Activated CD4-positive, alpha-beta memory T cell treated with anti-CD3 and anti-CD28 coated beads, Interleukin-2, amount 10 ng/mL, durations not matched to agents 7 days and 5 days (primary cell): ENCODE data around the gene CPLX4. TPM values are rescaled to one million over a fixed set of nuclear protein-coding genes. Genes with fewer than 3 reads are reported as not detected.

ENCODE experiments used
- CTCF ChIA-PET: fragments of 350-600 bp; sonication (Branson Sonifier 250); formaldehyde crosslinking; loops from one replicate; lab custom pipeline; 2021; ENCODE audit warnings: antibody characterized with exemption, inconsistent platforms; lab: Charles Lee
- POLR2A ChIA-PET: fragments of 350-600 bp; sonication (Branson Sonifier 250); formaldehyde crosslinking; loops from one replicate; lab custom pipeline; 2021; ENCODE audit warnings: antibody characterized with exemption; lab: Charles Lee
- DNase-seq: peaks from one replicate; pipeline ENCODE4 v3.0.0-alpha.2; 2020
- H3K27ac Mint-ChIP-seq: one replicate; pipeline ENCODE4 v1.8.0; 2021; ENCODE audit warnings: mild to moderate bottlenecking, mixed read lengths
- H3K27me3 Mint-ChIP-seq: one replicate; pipeline ENCODE4 v1.8.0; 2021; ENCODE audit warnings: mixed read lengths
- H3K36me3 Mint-ChIP-seq: one replicate; pipeline ENCODE4 v1.8.0; 2021; ENCODE audit warnings: low read depth, mixed read lengths
- H3K4me1 Mint-ChIP-seq: one replicate; pipeline ENCODE4 v1.8.0; 2021; ENCODE audit warnings: mixed read lengths
- H3K4me3 Mint-ChIP-seq: one replicate; pipeline ENCODE4 v1.8.0; 2021; ENCODE audit warnings: mild to moderate bottlenecking, mixed read lengths
- H3K9me3 Mint-ChIP-seq: one replicate; pipeline ENCODE4 v1.8.0; 2021; ENCODE audit warnings: mixed read lengths
- total RNA-seq, 2 experiments: library from RNA; stranded (reverse); gene quantifications; one replicate each; pipeline ENCODE4 v1.2.3, GENCODE V29; 2021

The CPLX4 gene, protein sequence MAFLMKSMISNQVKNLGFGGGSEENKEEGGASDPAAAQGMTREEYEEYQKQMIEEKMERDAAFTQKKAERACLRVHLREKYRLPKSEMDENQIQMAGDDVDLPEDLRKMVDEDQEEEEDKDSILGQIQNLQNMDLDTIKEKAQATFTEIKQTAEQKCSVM
- total RNA-seq: not detected

DNA sequence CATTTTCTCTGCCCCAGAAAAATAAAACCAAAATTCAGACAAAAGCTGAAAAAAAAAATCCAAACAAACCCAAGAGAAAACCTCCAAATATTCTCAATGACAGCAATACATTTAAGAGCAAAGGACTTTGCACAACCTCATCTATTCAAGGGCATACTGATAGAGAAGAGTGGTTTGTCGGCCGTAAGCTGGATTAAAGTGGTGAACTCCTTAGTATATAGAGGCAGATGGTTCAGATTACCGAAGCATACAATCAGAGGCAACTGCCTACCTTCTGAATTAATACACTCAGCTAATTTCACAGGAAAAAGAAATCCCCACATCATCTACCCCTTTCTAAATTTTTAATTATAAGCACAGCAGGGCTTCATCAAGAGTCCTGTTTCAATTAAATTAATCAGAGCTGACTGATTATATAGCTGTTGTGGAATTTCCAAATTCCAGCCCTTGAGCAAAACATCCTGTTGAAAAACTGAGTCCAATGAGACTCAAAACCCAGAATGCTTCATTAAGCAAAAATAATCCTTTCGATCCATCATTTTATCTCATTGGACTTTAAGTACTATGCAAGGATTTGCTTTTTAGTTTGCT, at the start of gene CPLX4:
TSS of gene CPLX4 (minus strand) at position 190 of the 591 bp plus-strand sequence. CDS start at position 3, 187 bp downstream.
- Mint-ChIP-seq H3K27me3 (peaks cover 25% of the 10 kb centered on the region), H3K27ac (no peak within 1 kb of the TSS), H3K36me3 (no peaks in the 10 kb centered on the region), H3K4me3 (no peak within 1 kb of the TSS), H3K4me1 (no peaks in the 10 kb centered on the region), H3K9me3 (no peaks in the 10 kb centered on the region)
- ChIA-PET CTCF (interaction anchor here (0.8 to 4.7 kb wide), 3 partner anchors 9 to 84 kb away, joined by 4 to 27 read pairs (median 5); no protein-coding TSS in a partner anchor), POLR2A (no interaction called here)
- DNase-seq: no peak

DNA sequence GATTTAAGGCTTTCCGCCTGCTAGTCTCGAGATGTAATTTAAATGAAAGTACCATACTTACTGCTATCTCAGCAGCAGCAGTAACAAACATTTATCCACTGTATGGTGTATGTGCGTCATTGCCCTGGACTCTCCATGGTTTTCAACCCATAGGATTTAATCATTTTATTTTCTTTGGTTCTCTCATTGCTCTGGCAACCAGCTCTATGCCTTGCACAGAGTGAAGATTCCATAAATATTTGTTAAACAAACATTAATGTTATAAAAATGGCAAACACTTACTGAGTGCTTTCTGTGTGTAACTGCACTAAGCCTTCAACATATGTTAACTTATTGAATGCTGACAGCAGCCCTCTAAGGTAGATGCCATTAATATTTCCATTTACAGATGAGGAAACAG, 41.9 kb upstream of the CPLX4 start:
- H3K9me3 Mint-ChIP-seq: no peaks in the 10 kb centered on the region
- peak overlapping the region; percentile 43 for H3K4me3 Mint-ChIP-seq
- peaks cover 30% of the 10 kb centered on the region for H3K4me1 Mint-ChIP-seq
- POLR2A ChIA-PET: interaction anchor here (1.9 kb wide), 1 partner anchor 42 kb away, joined by 7 read pairs; no protein-coding TSS in a partner anchor
- no peak for DNase-seq
- H3K36me3 Mint-ChIP-seq: peaks cover 14% of the 10 kb centered on the region
- CTCF ChIA-PET: interaction anchor here (3.5 kb wide), 1 partner anchor 42 kb away, joined by 10 read pairs; no protein-coding TSS in a partner anchor
- no peak overlapping the region for H3K27ac Mint-ChIP-seq
- no peaks in the 10 kb centered on the region for H3K27me3 Mint-ChIP-seq

DNA sequence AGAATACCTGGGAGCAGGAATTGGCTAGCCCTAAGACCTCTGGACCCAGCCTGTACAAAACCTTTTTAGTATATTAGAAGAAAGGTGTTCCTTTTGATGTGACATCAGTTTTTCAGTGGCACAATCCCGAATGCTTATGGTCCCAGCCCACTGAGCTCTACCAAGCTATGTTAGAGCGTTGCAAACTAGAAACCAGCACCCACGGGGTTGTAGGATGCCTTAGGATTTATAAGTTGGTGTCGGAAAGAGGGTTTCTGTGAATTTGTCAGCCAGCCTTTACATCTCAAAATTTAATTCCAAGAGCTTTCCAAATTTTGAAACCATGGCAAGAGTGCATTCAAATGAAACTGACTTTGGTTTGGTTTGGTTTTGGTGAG, 41.1 kb upstream of the CPLX4 start:
- H3K36me3 Mint-ChIP-seq: peaks cover 22% of the 10 kb centered on the region
- H3K4me3 Mint-ChIP-seq: peak overlapping the region; percentile 93
- peaks cover 34% of the 10 kb centered on the region for H3K4me1 Mint-ChIP-seq
- no peaks in the 10 kb centered on the region for H3K9me3 Mint-ChIP-seq
- no peaks in the 10 kb centered on the region for H3K27me3 Mint-ChIP-seq
- DNase-seq: no peak
- ChIA-PET CTCF (interaction anchor here (1.2 to 3.5 kb wide), 2 partner anchors 43 to 51 kb away, joined by 4 to 10 read pairs; no protein-coding TSS in a partner anchor), POLR2A (interaction anchor here (0.8 to 1.9 kb wide), 9 partner anchors 12 to 541 kb away, joined by 3 to 13 read pairs (median 3); no protein-coding TSS in a partner anchor)
- H3K27ac Mint-ChIP-seq: no peak overlapping the region

DNA sequence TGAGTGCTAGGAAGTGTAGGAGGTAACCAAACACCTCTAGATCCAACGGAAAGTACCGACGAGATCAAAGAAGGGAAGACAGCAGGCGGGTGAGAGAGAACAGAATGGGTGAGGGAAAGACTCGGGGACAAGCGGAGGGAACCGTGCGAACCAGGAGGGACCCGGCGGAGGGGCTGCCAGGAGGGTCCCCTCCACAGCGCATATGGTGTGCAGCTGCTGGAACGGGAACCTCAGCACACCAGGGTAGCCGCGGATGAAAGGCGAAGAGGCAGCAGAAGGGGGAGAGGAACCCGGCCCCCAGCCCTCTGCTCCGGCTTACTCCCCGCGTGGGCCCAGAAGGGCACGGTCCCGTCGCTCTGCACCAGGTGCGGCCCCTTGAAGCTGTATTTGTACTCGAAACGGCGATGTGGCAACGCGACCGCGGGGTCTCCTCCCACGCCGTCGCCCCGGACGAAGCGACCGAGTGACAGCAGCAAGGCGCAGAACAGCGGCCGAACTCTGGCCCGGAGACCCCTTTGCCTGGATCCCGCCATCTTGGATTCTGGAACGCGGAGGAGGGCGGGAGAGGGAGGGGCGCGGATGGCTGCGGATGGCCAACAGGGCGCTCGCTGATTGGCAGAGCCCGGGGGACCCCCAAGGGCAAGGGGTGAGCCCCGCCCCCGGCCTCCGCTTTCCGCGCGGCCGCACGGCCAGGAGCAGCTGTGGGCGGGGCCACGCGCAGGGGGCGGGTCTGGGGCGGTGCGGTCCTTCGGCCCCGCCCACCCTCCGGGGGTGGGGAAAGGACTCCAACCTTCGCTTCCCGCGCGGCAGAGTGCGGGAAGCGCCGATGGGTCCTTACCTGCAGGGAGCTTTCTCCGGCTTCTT, 40.5 kb upstream of the CPLX4 start, which contains the start of gene LMAN1:
TSS of gene LMAN1 (minus strand) at position 554 of the 864 bp plus-strand sequence. CDS start at position 533, 21 bp downstream.
- H3K27ac Mint-ChIP-seq: peak within 1 kb of the TSS; percentile 91
- H3K9me3 Mint-ChIP-seq: no peaks in the 10 kb centered on the region
- no peaks in the 10 kb centered on the region for H3K27me3 Mint-ChIP-seq
- peaks cover 35% of the 10 kb centered on the region for H3K4me1 Mint-ChIP-seq
- DNase-seq: peak; percentile 94
- H3K4me3 Mint-ChIP-seq: peak within 1 kb of the TSS; percentile 93
- peaks cover 23% of the 10 kb centered on the region for H3K36me3 Mint-ChIP-seq
- ChIA-PET POLR2A (interaction anchor here (0.8 to 1.9 kb wide), 9 partner anchors 11 to 542 kb away, joined by 3 to 13 read pairs (median 3); no protein-coding TSS in a partner anchor), CTCF (interaction anchor here (1.2 to 3.5 kb wide), 2 partner anchors 44 to 51 kb away, joined by 4 to 10 read pairs; no protein-coding TSS in a partner anchor)

DNA sequence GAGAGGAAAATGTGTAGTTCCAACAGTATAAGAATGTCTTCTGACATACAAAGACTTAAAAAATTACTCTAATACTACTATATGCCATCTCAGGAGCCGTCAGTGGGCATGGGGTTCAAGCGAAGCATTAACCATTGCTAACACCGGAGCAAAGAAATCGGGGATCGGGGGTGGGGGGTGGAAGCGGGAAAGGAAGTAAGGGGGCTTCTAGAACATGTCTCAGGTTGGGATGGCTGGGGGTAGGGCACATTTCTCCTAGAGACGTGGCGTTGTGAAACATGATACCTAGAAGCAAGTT, 39.9 kb upstream of the CPLX4 start:
- Mint-ChIP-seq H3K27ac (peak overlapping the region; percentile 91), H3K36me3 (peaks cover 25% of the 10 kb centered on the region), H3K9me3 (no peaks in the 10 kb centered on the region), H3K4me3 (peak overlapping the region; percentile 93), H3K4me1 (peaks cover 36% of the 10 kb centered on the region), H3K27me3 (no peaks in the 10 kb centered on the region)
- CTCF ChIA-PET: interaction anchor here (0.7 to 3.7 kb wide), 2 partner anchors 50 to 57 kb away, joined by 3 to 12 read pairs; no protein-coding TSS in a partner anchor
- no peak for DNase-seq
- POLR2A ChIA-PET: interaction anchor here (1.0 to 1.7 kb wide), 2 partner anchors 217 to 218 kb away, joined by 3 to 13 read pairs; no protein-coding TSS in a partner anchor

DNA sequence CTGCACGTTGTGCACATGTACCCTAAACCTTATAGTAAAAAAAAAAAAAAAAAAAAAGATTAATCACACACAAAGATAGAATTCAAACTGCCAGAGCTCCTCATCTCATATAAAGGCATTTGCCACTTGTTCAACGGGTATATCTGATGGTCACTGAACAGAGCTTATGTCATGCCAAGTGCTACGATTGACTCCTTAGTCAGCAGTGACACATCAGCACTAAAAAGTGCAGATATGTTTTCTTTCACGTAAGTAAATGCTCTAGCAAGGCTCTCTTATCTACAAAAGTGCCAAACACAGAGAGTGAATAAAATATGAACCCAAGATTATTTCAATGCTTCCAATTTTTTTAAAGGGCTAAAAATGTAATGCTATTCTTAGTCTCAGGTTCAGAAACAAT, 39.5 kb upstream of the CPLX4 start:
- peak overlapping the region; percentile 93 for H3K4me3 Mint-ChIP-seq
- no peak for DNase-seq
- POLR2A ChIA-PET: interaction anchor here (1.0 kb wide), 1 partner anchor 217 kb away, joined by 3 read pairs; no protein-coding TSS in a partner anchor

DNA sequence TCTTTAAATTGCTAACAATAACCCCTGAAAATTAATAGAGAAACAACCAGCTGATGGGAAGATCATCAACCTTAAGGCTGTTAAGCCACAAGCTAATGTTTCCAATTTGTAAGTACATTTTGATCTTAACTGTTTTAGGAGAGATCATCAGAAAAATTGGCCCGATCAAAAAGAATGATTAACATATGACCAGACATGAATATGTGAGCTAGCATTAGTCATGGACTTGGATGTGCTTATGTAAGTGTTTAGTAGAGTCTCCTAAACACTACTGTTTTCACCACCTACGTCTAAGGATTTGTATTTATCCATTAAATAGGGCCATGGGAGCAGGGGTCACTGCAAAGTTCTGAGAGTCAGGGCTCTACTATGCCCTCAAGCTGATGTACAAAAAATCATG, 36.3 kb upstream of the CPLX4 start:
- H3K4me1 Mint-ChIP-seq: peaks cover 44% of the 10 kb centered on the region
- peaks cover 56% of the 10 kb centered on the region for H3K36me3 Mint-ChIP-seq

More for the DNA sequence above, 39.5 kb upstream of the CPLX4 start:
- Mint-ChIP-seq H3K27ac (peak overlapping the region; percentile 91), H3K4me1 (peaks cover 41% of the 10 kb centered on the region), H3K27me3 (no peaks in the 10 kb centered on the region), H3K36me3 (peaks cover 29% of the 10 kb centered on the region), H3K9me3 (no peaks in the 10 kb centered on the region)
- CTCF ChIA-PET: interaction anchor here (0.7 to 6.5 kb wide), 3 partner anchors 45 to 57 kb away, joined by 3 to 31 read pairs (median 12); no protein-coding TSS in a partner anchor

DNA sequence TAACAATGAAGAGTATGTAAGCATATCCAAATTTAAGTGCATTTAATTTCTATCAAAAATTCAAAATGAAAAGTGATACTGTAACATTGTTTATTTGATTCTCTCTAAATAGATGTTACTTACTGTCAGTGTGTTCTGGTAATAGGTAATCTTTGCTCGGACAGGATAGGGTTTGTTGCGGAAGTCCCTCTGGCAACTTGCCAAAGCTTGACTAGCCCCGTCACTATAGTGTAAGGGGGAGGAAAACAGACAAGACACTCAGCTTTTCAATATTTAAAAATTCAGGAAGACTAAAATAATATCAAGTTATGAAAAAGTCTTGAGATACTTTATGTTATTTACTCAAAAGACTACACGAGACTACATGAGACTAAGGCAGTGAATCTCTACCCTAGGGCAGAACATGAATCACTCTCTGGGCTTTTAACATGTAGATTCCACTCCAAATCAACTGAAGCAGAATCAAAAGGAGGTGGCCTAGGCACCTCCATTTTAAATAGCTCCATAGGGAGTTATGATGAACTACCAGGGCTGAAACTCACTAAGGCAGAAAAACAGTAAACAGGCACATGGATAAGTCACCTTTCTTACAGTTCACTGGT, 34.7 kb upstream of the CPLX4 start:
- Mint-ChIP-seq H3K4me1 (peaks cover 43% of the 10 kb centered on the region), H3K27me3 (no peaks in the 10 kb centered on the region)

More for the DNA sequence above, 36.3 kb upstream of the CPLX4 start:
- ChIA-PET CTCF (interaction anchor here (0.7 to 6.5 kb wide), 3 partner anchors 19 to 48 kb away, joined by 4 to 31 read pairs (median 12); no protein-coding TSS in a partner anchor), POLR2A (interaction anchor here (0.6 to 2.6 kb wide), 5 partner anchors 9 to 268 kb away, joined by 3 to 13 read pairs (median 3); partner anchors contain the start of gene SEC11C)
- no peaks in the 10 kb centered on the region for H3K27me3 Mint-ChIP-seq
- no peak overlapping the region for H3K4me3 Mint-ChIP-seq
- H3K27ac Mint-ChIP-seq: no peak overlapping the region
- no peaks in the 10 kb centered on the region for H3K9me3 Mint-ChIP-seq
- no peak for DNase-seq

DNA sequence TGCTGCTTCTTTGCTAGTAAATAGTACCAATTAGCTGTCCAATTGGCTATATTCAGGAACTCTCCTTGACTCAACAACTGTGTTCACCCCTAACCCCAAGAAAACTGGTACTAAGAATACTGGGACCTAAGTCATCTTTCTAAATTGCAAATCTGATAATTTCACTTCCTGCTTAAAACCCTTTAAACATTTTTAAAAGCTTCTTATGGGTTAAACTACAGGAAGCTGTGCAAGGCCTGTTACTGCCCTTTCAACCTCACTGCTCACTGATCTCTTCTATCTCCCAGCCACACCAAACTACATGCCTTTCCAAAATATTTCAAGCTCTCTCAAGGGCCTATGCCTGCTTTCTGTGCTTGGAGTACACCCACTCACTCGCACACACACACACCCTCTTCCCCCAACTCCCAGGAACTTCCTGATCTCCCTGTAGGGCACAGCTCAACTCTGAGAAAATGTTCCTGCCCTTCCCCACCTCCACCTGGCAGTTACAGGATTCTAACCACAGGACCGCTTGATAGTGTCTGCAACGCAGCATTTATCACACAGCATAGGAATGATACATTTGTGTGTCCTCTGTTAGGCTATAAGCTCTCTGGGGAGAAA, 33.9 kb upstream of the CPLX4 start:
- no peak for DNase-seq
- Mint-ChIP-seq H3K4me3 (no peak overlapping the region), H3K4me1 (peaks cover 40% of the 10 kb centered on the region), H3K27ac (peak overlapping the region; percentile 73), H3K27me3 (no peaks in the 10 kb centered on the region), H3K36me3 (peaks cover 74% of the 10 kb centered on the region), H3K9me3 (no peaks in the 10 kb centered on the region)
- CTCF ChIA-PET: interaction anchor here (6.5 kb wide), 1 partner anchor 50 kb away, joined by 31 read pairs; no protein-coding TSS in a partner anchor
- POLR2A ChIA-PET: interaction anchor here (1.0 to 1.9 kb wide), 5 partner anchors 9 to 548 kb away, joined by 3 to 5 read pairs (median 4); partner anchors contain the start of gene PMAIP1

More for the DNA sequence above, 34.7 kb upstream of the CPLX4 start:
- Mint-ChIP-seq H3K4me3 (no peak overlapping the region), H3K27ac (peak overlapping the region; percentile 11), H3K36me3 (peaks cover 68% of the 10 kb centered on the region), H3K9me3 (no peaks in the 10 kb centered on the region)
- CTCF ChIA-PET: interaction anchor here (6.5 kb wide), 1 partner anchor 49 kb away, joined by 31 read pairs; no protein-coding TSS in a partner anchor
- no peak for DNase-seq
- POLR2A ChIA-PET: no interaction called here

DNA sequence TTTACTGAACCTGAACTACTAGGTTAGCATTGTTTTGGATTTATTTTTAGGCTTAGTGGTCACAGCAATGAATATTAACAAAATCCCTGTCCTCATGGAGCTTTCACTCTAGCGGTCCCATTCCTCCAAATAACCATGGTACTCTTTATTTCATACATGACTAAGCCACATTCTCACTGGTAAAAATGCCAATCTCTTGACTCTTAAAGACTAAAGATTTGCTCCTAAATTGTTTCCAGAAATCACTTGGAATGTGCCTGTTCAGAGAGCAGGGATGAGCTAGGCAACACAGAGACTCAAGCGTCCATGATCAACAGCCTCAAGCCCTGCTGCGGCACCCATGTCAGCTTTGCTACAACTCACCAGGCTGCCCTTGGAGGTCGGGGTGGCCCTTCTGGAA, 27.1 kb upstream of the CPLX4 start:
- ChIA-PET POLR2A (interaction anchor here (1.0 kb wide), 1 partner anchor 9 kb away, joined by 3 read pairs; no protein-coding TSS in a partner anchor), CTCF (no interaction called here)
- Mint-ChIP-seq H3K27me3 (no peaks in the 10 kb centered on the region), H3K4me3 (no peak overlapping the region), H3K9me3 (peaks cover 7% of the 10 kb centered on the region), H3K36me3 (peaks cover 88% of the 10 kb centered on the region), H3K4me1 (peaks cover 35% of the 10 kb centered on the region), H3K27ac (no peak overlapping the region)
- DNase-seq: no peak

DNA sequence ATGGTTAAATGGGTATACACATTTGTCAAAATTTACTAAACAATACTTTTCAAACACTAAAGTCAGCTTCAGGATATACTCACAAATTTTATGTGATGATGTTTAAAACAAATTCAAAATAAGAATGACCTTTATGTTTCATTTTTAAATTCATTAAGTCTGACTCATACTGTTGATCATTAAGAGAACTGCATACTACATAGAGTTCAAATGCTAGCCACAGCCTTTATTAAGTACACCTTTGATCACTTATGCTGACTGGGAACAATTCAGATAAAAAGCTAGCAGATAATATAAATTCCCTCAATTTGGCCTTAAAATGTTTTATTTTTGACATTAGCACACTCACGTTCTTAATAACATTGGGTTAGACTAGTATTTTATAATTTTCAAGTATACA, 26.5 kb upstream of the CPLX4 start:
- ChIA-PET CTCF (no interaction called here), POLR2A (interaction anchor here (1.0 kb wide), 1 partner anchor 10 kb away, joined by 3 read pairs; no protein-coding TSS in a partner anchor)
- no peak overlapping the region for H3K4me3 Mint-ChIP-seq

More for the DNA sequence above, 26.5 kb upstream of the CPLX4 start:
- no peak for DNase-seq
- H3K36me3 Mint-ChIP-seq: peaks cover 90% of the 10 kb centered on the region
- H3K9me3 Mint-ChIP-seq: peaks cover 7% of the 10 kb centered on the region
- H3K27me3 Mint-ChIP-seq: no peaks in the 10 kb centered on the region
- no peak overlapping the region for H3K27ac Mint-ChIP-seq
- H3K4me1 Mint-ChIP-seq: peaks cover 38% of the 10 kb centered on the region
